ENCODE measurements around the gene SECISBP2L. TPM values are rescaled to one million over a fixed set of nuclear protein-coding genes. Genes with fewer than 3 reads are reported as not detected.

SECISBP2L gene
- total RNA-seq, 1 experiment from 2014 or later: 28.5 TPM

DNA sequence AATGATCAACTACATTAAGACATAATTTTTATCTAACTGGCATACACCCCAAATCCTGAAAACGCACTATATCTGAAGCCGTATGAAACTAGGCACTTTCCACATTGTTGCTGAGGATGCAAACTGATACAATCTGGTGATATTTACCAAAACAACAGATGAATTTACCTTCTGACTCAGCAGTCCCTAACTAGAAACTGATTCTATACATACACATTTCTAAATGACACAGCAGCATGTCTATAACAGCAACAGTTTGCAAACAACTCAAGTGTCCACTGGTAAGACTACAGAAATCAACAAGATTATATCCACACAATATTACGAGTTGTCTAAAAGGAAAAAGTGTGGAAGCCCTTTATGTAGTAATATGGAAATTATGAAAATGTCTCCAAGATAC lies 22.9 kb downstream of the SECISBP2L start:
- Histone ChIP-seq H3K4me1 (replicated peaks) (no peaks in the 10 kb centered on the region), H3K9me3 (replicated peaks) (no peaks in the 10 kb centered on the region), H3K27me3 (replicated peaks) (no peaks in the 10 kb centered on the region), H3K4me3 (no peak overlapping the region), H3K27ac (no peak overlapping the region), H3K36me3 (peaks cover 33% of the 10 kb centered on the region)
- no peak for DNase-seq (ENCODE audit: low read depth in 1 of 2, low spot score in 2 of 2)

DNA sequence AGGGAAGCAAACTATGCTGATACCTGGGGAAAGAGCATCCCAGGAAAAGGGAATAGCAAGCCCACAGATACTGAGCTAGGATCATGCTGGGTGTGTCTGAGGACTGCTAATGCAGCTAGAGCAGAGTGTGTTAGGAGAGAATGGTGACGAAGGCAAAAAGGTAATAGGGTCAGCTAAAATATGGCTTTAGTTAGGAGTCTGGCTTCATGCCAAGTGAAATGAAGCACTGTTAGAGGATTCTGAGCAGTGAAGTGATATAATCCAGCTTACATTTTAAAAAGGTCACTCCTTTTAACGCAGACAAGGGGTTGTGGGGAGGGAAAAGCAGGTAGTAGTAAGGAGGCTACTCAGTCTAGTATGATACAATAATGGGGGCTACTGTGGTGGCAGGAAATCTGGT lies 30.4 kb downstream of the SECISBP2L start:
- H3K4me3 ChIP-seq: no peak overlapping the region
- H3K36me3 ChIP-seq: peaks cover 57% of the 10 kb centered on the region
- H3K27ac ChIP-seq: no peak overlapping the region
- no peak for DNase-seq (ENCODE audit: low read depth in 1 of 2, low spot score in 2 of 2)
- no peaks in the 10 kb centered on the region for H3K9me3 ChIP-seq (replicated peaks)
- no peaks in the 10 kb centered on the region for H3K4me1 ChIP-seq (replicated peaks)
- H3K27me3 ChIP-seq (replicated peaks): no peaks in the 10 kb centered on the region

- no peak for DNase-seq (ENCODE audit: low read depth in 1 of 2, low spot score in 2 of 2)
These were observed 46.9 kb downstream of the SECISBP2L start for GRCh38 chr15:48999314-48999713.

GRCh38 chr15:48996276-48996675 lies 50.0 kb downstream of the SECISBP2L start:
- no peaks in the 10 kb centered on the region for H3K4me1 ChIP-seq (replicated peaks)
- no peak for DNase-seq (ENCODE audit: low read depth in 1 of 2, low spot score in 2 of 2)
- peaks cover 66% of the 10 kb centered on the region for H3K36me3 ChIP-seq
- H3K4me3 ChIP-seq: no peak overlapping the region
- no peaks in the 10 kb centered on the region for H3K27me3 ChIP-seq (replicated peaks)
- H3K9me3 ChIP-seq (replicated peaks): no peaks in the 10 kb centered on the region
- H3K27ac ChIP-seq: no peak overlapping the region

More at GRCh38 chr15:48999314-48999713, 46.9 kb downstream of the SECISBP2L start:
- H3K9me3 ChIP-seq (replicated peaks): no peaks in the 10 kb centered on the region
- H3K4me3 ChIP-seq: no peak overlapping the region
- peaks cover 57% of the 10 kb centered on the region for H3K36me3 ChIP-seq
- H3K27ac ChIP-seq: no peak overlapping the region
- H3K27me3 ChIP-seq (replicated peaks): no peaks in the 10 kb centered on the region
- H3K4me1 ChIP-seq (replicated peaks): no peaks in the 10 kb centered on the region

- H3K4me1 ChIP-seq (replicated peaks): no peaks in the 10 kb centered on the region
- no peak overlapping the region for H3K4me3 ChIP-seq
- no peak overlapping the region for H3K27ac ChIP-seq
- no peak for DNase-seq (ENCODE audit: low read depth in 1 of 2, low spot score in 2 of 2)
- H3K9me3 ChIP-seq (replicated peaks): no peaks in the 10 kb centered on the region
- H3K27me3 ChIP-seq (replicated peaks): no peaks in the 10 kb centered on the region
- peaks cover 52% of the 10 kb centered on the region for H3K36me3 ChIP-seq
These were observed 52.9 kb downstream of the SECISBP2L start for GRCh38 chr15:48993380-48993779.

DNA sequence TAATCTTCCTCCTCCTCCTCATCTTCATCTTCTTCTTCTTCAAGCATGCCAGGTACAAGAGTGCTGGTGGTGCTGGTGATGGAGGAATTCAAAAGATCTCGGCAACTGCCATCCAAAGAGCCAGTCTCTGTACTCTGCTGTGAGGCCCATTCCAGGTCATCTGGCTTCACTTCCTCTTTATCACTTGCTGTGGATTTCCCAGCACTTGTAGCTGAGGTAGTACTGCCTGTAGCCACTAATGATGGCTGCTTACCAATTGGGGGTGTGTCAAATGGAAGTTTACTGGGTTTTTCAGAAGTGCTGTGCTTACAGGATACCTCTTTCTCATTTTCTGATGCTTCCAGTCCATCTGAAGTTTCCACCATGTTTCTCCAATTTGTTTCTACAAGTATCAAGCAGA lies 53.7 kb downstream of the SECISBP2L start:
- H3K9me3 ChIP-seq (replicated peaks): no peaks in the 10 kb centered on the region
- DNase-seq (ENCODE audit: low read depth in 1 of 2, low spot score in 2 of 2): no peak
- peaks cover 44% of the 10 kb centered on the region for H3K36me3 ChIP-seq
- no peak overlapping the region for H3K4me3 ChIP-seq
- H3K27me3 ChIP-seq (replicated peaks): no peaks in the 10 kb centered on the region
- no peak overlapping the region for H3K27ac ChIP-seq
- H3K4me1 ChIP-seq (replicated peaks): no peaks in the 10 kb centered on the region

- no peak for DNase-seq (ENCODE audit: low read depth in 1 of 2, low spot score in 2 of 2)
- Histone ChIP-seq H3K36me3 (peaks cover 39% of the 10 kb centered on the region), H3K9me3 (replicated peaks) (no peaks in the 10 kb centered on the region), H3K27me3 (replicated peaks) (no peaks in the 10 kb centered on the region), H3K4me3 (no peak overlapping the region), H3K4me1 (replicated peaks) (no peaks in the 10 kb centered on the region), H3K27ac (no peak overlapping the region)
These were observed 54.1 kb downstream of the SECISBP2L start for GRCh38 chr15:48992096-48992495.

DNA sequence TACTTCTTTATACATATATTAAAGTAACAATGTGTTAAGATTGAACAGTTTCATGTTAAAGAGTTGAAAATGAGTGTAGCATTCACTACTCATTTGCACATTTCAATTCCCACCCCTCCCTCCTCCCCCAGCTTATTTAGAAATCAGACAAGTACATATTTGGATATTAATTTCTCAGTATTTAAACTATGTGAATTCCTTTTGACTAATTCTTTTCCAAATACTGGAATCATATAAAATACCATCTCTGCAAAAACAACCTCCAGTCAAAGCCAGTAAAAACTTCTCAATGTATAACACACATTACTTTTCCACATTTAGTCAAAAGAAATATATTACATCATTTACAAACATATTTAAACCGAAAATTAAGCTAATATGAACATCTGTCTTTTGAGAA lies 57.1 kb downstream of the SECISBP2L start:
- Histone ChIP-seq H3K4me3 (no peak overlapping the region), H3K36me3 (peaks cover 20% of the 10 kb centered on the region), H3K27ac (no peak overlapping the region), H3K9me3 (replicated peaks) (no peaks in the 10 kb centered on the region), H3K4me1 (replicated peaks) (no peaks in the 10 kb centered on the region), H3K27me3 (replicated peaks) (no peaks in the 10 kb centered on the region)
- DNase-seq (ENCODE audit: low read depth in 1 of 2, low spot score in 2 of 2): no peak

GRCh38 chr15:48987142-48987541 lies 59.1 kb downstream of the SECISBP2L start:
- DNase-seq (ENCODE audit: low read depth in 1 of 2, low spot score in 2 of 2): no peak
- Histone ChIP-seq H3K4me1 (replicated peaks) (no peaks in the 10 kb centered on the region), H3K27me3 (replicated peaks) (no peaks in the 10 kb centered on the region), H3K36me3 (peaks cover 13% of the 10 kb centered on the region), H3K27ac (no peak overlapping the region), H3K9me3 (replicated peaks) (no peaks in the 10 kb centered on the region), H3K4me3 (no peak overlapping the region)

DNA sequence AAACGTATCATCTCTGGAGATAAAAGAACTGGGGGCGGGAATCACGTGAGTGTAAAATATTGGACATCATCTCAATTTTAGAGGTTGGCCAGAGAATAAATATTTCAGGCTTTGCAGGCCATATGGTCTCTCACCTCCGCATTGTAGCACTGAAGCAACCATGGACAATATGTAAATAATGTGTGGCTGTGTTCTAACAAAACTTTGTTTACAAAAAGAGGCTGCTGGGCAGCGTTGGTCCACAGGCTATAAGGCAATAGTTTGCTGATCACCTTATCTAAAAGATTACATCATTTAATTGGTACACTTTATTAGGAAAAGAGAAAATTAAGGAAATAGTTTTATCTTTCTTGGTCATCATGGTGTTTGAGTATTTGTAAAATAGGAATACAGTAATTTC lies 60.0 kb downstream of the SECISBP2L start:
- Histone ChIP-seq H3K27ac (no peak overlapping the region), H3K27me3 (replicated peaks) (no peaks in the 10 kb centered on the region)

GRCh38 chr15:48985516-48985915 lies 60.7 kb downstream of the SECISBP2L start:
- H3K9me3 ChIP-seq (replicated peaks): no peaks in the 10 kb centered on the region
- H3K4me1 ChIP-seq (replicated peaks): no peaks in the 10 kb centered on the region
- DNase-seq (ENCODE audit: low read depth in 1 of 2, low spot score in 2 of 2): no peak
- no peak overlapping the region for H3K4me3 ChIP-seq
- H3K27me3 ChIP-seq (replicated peaks): no peaks in the 10 kb centered on the region
- no peak overlapping the region for H3K27ac ChIP-seq
- no peaks in the 10 kb centered on the region; the same call in 1 of the 2 replicates for H3K36me3 ChIP-seq

More for the DNA sequence above, 60.0 kb downstream of the SECISBP2L start:
- Histone ChIP-seq H3K36me3 (peaks cover 4% of the 10 kb centered on the region), H3K9me3 (replicated peaks) (no peaks in the 10 kb centered on the region), H3K4me1 (replicated peaks) (no peaks in the 10 kb centered on the region), H3K4me3 (no peak overlapping the region)
- no peak for DNase-seq (ENCODE audit: low read depth in 1 of 2, low spot score in 2 of 2)

- Histone ChIP-seq H3K4me3 (no peak overlapping the region), H3K27ac (no peak overlapping the region), H3K27me3 (replicated peaks) (no peaks in the 10 kb centered on the region), H3K4me1 (replicated peaks) (no peaks in the 10 kb centered on the region), H3K9me3 (replicated peaks) (no peaks in the 10 kb centered on the region), H3K36me3 (no peaks in the 10 kb centered on the region; the same call in 1 of the 2 replicates)
- DNase-seq (ENCODE audit: low read depth in 1 of 2, low spot score in 2 of 2): no peak
These were observed 61.4 kb downstream of the SECISBP2L start for GRCh38 chr15:48984811-48985352.

DNA sequence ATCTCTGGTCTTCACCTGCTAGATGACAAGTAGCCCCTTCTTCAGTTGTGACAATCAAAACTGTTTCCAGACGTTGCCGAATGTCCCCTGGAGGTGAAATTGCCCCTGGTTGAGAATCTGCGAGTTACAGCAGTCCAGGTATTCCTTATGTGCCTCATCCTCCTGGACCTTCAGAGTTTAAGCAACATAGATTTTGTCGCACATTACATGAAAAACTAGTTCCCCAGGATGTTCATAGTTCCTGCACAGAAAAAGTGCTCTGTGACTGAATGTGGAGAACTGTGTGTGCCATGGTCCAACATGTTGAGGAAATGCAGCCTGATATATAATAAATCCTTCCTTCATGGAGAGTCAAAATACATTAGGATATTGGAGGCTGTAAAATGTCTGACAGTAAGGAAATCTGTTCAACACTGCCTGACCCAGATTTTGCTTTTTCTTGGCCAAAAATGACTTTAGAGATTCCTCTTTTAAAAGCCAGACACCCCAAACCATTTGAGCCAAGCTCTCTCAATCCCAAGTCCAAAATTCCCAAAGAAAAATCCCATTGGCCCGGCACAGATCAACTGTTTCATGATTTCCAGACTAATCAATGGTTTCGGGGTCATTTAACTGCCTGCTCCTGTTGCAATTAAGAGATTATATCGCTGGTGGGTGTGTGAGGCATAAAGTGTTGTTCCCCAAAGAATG lies 62.1 kb downstream of the SECISBP2L start:
- no peak overlapping the region for H3K4me3 ChIP-seq
- H3K27me3 ChIP-seq (replicated peaks): no peaks in the 10 kb centered on the region
- H3K27ac ChIP-seq: no peak overlapping the region
- H3K9me3 ChIP-seq (replicated peaks): no peaks in the 10 kb centered on the region
- no peaks in the 10 kb centered on the region; the same call in 1 of the 2 replicates for H3K36me3 ChIP-seq
- no peaks in the 10 kb centered on the region for H3K4me1 ChIP-seq (replicated peaks)
- no peak for DNase-seq (ENCODE audit: low read depth in 1 of 2, low spot score in 2 of 2)

DNA sequence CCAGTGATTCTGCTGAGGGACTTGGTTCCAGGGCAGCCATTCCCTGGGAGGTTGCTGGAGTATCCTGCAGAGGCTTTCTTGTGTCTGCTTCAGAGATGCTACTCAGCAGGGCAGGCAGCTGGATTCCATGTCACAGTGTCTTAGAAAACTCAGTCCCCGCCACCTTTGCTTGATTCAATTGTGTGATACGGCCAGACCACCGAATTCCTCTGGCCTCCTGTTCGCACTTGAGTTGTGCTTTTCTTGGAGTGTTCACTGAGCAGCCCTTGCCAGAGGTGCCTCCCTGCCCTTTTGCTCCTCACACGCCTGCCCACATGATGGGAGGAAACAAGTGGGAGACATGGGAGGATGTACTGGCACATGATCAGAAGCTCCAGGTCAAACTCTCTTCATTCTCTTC lies 62.9 kb downstream of the SECISBP2L start:
- Histone ChIP-seq H3K9me3 (replicated peaks) (no peaks in the 10 kb centered on the region), H3K4me1 (replicated peaks) (peaks cover 1% of the 10 kb centered on the region; the same call in 1 of the 2 replicates), H3K27ac (no peak overlapping the region), H3K36me3 (no peaks in the 10 kb centered on the region; the same call in 1 of the 2 replicates), H3K4me3 (no peak overlapping the region), H3K27me3 (replicated peaks) (no peaks in the 10 kb centered on the region)
- no peak for DNase-seq (ENCODE audit: low read depth in 1 of 2, low spot score in 2 of 2)

Data from SJSA1 (cell line).